ENCODE data around the gene MRPL22. TPM values are rescaled to one million over a fixed set of nuclear protein-coding genes. Genes with fewer than 3 reads are reported as not detected.
"Not testable (repeated sequence)": the region's sequence is repeated elsewhere in the genome, so short reads cannot be mapped to it uniquely, and the experiment has no call there.

The MRPL22 gene
- total RNA-seq, 1 experiment from 2014 or later, result 104 TPM

- H3K36me3 ChIP-seq, result peaks cover 30% of the 10 kb centered on the region
- no peaks in the 10 kb centered on the region for H3K27me3 ChIP-seq
- H3K4me3 ChIP-seq, result no peak overlapping the region
- no peaks in the 10 kb centered on the region; the same call in 1 of the 2 replicates for H3K9me3 ChIP-seq
- DNase-seq, result peak; percentile 21
Measured at GRCh38 chr5:154970759-154971158, 29.9 kb downstream of the MRPL22 start.

GRCh38 chr5:154971501-154971900 is 30.6 kb downstream of the MRPL22 start:
- DNase-seq, result no peak
- Histone ChIP-seq H3K27me3 (no peaks in the 10 kb centered on the region), H3K4me3 (no peak overlapping the region), H3K36me3 (peaks cover 29% of the 10 kb centered on the region), H3K9me3 (no peaks in the 10 kb centered on the region; the same call in 1 of the 2 replicates)

- H3K4me3 ChIP-seq, result no peak overlapping the region
- no peaks in the 10 kb centered on the region for H3K27me3 ChIP-seq
- peaks cover 22% of the 10 kb centered on the region for H3K36me3 ChIP-seq
- peak; percentile 11 for DNase-seq
- no peaks in the 10 kb centered on the region; the same call in 1 of the 2 replicates for H3K9me3 ChIP-seq
Measured at GRCh38 chr5:154972476-154973080, 31.7 kb downstream of the MRPL22 start.

DNA sequence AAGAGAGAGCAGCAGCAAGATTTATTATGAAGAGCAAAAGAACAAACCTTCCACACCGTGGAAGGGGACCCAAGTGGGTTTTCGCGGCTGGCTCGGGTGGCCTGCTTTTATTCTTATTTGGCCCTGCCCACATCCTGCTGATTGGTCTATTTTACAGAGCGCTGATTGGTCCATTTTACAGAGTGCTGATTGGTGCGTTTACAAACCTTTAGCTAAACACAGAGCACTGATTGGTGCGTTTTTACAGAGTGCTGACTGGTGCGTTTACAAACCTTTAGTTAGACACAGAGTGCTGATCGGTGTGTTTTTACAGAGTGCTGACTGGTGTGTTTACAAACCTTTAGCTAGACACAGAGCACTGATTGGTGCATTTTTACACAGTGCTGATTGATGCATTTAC is 35.2 kb downstream of the MRPL22 start:
- not testable (repeated sequence) for H3K36me3 ChIP-seq, H3K9me3 ChIP-seq, H3K27me3 ChIP-seq, DNase-seq, H3K4me3 ChIP-seq

- no peak for DNase-seq
- peaks cover 6% of the 10 kb centered on the region; the same call in 1 of the 2 replicates for H3K36me3 ChIP-seq
- no peaks in the 10 kb centered on the region for H3K27me3 ChIP-seq
- H3K4me3 ChIP-seq, result no peak overlapping the region
- H3K9me3 ChIP-seq, result no peaks in the 10 kb centered on the region; the same call in 1 of the 2 replicates
Measured at GRCh38 chr5:154977409-154977808, 36.5 kb downstream of the MRPL22 start.

- H3K9me3 ChIP-seq, H3K27me3 ChIP-seq, H3K4me3 ChIP-seq, DNase-seq, H3K36me3 ChIP-seq: not testable (repeated sequence)
Measured at GRCh38 chr5:154978294-154978693, 37.4 kb downstream of the MRPL22 start.

- no peak for DNase-seq
- Histone ChIP-seq H3K36me3 (no peaks in the 10 kb centered on the region), H3K4me3 (no peak overlapping the region), H3K9me3 (no peaks in the 10 kb centered on the region), H3K27me3 (no peaks in the 10 kb centered on the region)
Measured at GRCh38 chr5:154984946-154985516, 44.2 kb downstream of the MRPL22 start.

- Histone ChIP-seq H3K27me3 (no peaks in the 10 kb centered on the region), H3K36me3 (no peaks in the 10 kb centered on the region), H3K4me3 (no peak overlapping the region), H3K9me3 (no peaks in the 10 kb centered on the region)
- DNase-seq, result no peak
Measured at GRCh38 chr5:154986151-154986550, 45.3 kb downstream of the MRPL22 start.

GRCh38 chr5:154989626-154990025 is 48.8 kb downstream of the MRPL22 start:
- Histone ChIP-seq H3K4me3 (no peak overlapping the region), H3K9me3 (no peaks in the 10 kb centered on the region), H3K36me3 (no peaks in the 10 kb centered on the region), H3K27me3 (no peaks in the 10 kb centered on the region)
- no peak for DNase-seq

GRCh38 chr5:154993461-154993860 is 52.6 kb downstream of the MRPL22 start:
- no peak overlapping the region for H3K4me3 ChIP-seq
- no peaks in the 10 kb centered on the region for H3K27me3 ChIP-seq
- no peaks in the 10 kb centered on the region for H3K9me3 ChIP-seq
- no peaks in the 10 kb centered on the region for H3K36me3 ChIP-seq
- DNase-seq, result no peak

DNA sequence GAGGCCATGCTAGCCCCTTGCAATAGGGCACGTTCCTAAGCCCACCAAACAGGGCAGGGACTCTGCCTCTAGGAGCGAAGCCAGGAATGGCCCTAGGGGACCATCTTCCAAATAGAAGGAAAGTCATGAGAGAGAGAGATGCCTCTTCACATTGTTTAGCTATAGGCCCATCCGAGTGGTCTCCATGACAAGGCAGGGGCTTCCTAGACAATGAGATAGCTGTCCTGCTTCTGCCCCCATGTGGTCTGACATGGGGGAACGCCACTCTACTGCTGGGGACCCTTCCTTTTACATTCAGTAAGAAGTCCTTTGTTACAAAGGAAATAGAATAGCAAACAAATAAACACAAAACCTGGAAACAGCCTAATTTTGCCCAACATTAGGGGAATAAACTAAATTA is 54.8 kb downstream of the MRPL22 start:
- no peak overlapping the region for H3K4me3 ChIP-seq
- no peaks in the 10 kb centered on the region for H3K36me3 ChIP-seq
- DNase-seq, result no peak
- no peaks in the 10 kb centered on the region for H3K9me3 ChIP-seq
- H3K27me3 ChIP-seq, result no peaks in the 10 kb centered on the region

- H3K4me3 ChIP-seq, result no peak overlapping the region
- H3K27me3 ChIP-seq, result no peaks in the 10 kb centered on the region
- H3K36me3 ChIP-seq, result no peaks in the 10 kb centered on the region
- H3K9me3 ChIP-seq, result no peaks in the 10 kb centered on the region
- DNase-seq, result no peak
Measured at GRCh38 chr5:154997746-154998145, 56.9 kb downstream of the MRPL22 start.

GRCh38 chr5:154999865-155000264 is 59.0 kb downstream of the MRPL22 start:
- H3K36me3 ChIP-seq, result no peaks in the 10 kb centered on the region
- H3K27me3 ChIP-seq, result no peaks in the 10 kb centered on the region
- H3K4me3 ChIP-seq, result no peak overlapping the region
- DNase-seq, result no peak
- H3K9me3 ChIP-seq, result no peaks in the 10 kb centered on the region

DNA sequence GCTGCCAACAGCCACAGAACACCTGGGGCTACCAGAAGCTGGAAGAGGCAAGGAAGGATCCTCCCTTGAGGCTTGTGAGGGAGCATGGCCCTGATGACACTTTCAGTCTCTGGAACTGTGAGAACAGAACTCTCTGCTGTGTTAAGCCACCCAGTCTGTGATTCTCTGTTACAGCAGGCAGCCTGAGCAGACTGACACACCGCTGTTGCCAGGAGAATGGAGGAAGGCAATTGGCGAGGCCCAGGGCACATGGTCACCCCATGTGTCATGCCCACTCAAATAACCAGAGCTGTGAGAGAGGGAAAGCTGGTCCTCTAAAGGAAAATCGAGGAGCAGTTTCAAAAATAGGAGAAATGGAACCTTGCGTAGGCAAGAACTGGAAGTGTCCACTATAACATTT is 60.6 kb downstream of the MRPL22 start:
- Histone ChIP-seq H3K36me3 (no peaks in the 10 kb centered on the region), H3K9me3 (no peaks in the 10 kb centered on the region), H3K4me3 (no peak overlapping the region), H3K27me3 (no peaks in the 10 kb centered on the region)
- DNase-seq, result no peak

- not testable (repeated sequence) for H3K4me3 ChIP-seq, H3K9me3 ChIP-seq, H3K36me3 ChIP-seq, H3K27me3 ChIP-seq
- DNase-seq, result peak; percentile 18
Measured at GRCh38 chr5:155002722-155003121, 61.8 kb downstream of the MRPL22 start.

DNA sequence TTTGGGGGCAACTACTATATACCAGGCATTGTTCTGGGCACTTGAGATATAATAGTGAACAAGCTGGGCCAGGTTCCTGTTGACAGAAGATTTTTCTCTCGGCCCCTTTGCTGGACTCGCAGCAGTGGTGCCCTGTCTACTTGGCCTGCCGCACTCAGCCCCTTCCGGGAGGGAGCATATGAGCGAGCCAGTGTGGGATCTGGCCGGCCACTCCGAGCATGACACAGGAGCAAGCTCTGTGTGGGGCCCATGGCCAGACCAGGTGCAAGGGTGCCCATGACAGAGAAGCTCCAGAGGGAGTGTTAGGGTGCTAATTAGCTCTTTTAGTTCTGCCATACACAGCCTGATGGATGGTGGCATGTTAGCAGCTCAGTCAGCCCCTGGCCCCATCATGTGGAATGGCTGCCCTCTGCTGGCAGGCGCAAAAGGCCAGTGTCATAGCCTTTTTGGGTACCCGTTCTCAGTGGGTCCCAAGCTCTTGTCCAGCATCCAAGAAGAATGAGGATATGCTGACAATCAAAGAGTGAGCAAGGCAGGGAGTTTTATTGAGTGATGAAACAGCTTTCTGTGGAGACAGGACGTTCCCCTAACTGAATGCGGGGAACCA is 63.4 kb downstream of the MRPL22 start:
- DNase-seq, result peak; percentile 26
- no peaks in the 10 kb centered on the region for H3K36me3 ChIP-seq
- no peaks in the 10 kb centered on the region for H3K9me3 ChIP-seq
- no peak overlapping the region for H3K4me3 ChIP-seq
- no peaks in the 10 kb centered on the region for H3K27me3 ChIP-seq

GRCh38 chr5:155006265-155006664 is 65.4 kb downstream of the MRPL22 start:
- DNase-seq, H3K36me3 ChIP-seq, H3K9me3 ChIP-seq, H3K27me3 ChIP-seq, H3K4me3 ChIP-seq: not testable (repeated sequence)

GRCh38 chr5:155008669-155009068 is 67.8 kb downstream of the MRPL22 start:
- Histone ChIP-seq H3K4me3 (no peak overlapping the region), H3K9me3 (no peaks in the 10 kb centered on the region), H3K27me3 (peaks cover 4% of the 10 kb centered on the region; the same call in 1 of the 2 replicates), H3K36me3 (no peaks in the 10 kb centered on the region)
- DNase-seq, result no peak

Data from MG63 (cell line).